HL-60 (cell line): ENCODE measurements around the gene CHRNE.

Source experiments
- DNase-seq, 2 experiments: peaks; one replicate each; pipeline ENCODE4 v3.0.0-alpha.2; 2010 to 2020; ENCODE audit warnings: low read depth in 1 of 2, low spot score in 1 of 2
- H3K27ac ChIP-seq: fragments of 250-450 bp; sonication (Bioruptor Pico); replicated peaks from 2 replicates; pipeline ENCODE4 v1.5.1; 2020; ENCODE audit warnings: mild to moderate bottlenecking, moderate library complexity
- H3K27me3 ChIP-seq: fragments of 250-450 bp; sonication (Bioruptor Pico); 2 replicates; pipeline ENCODE4 v1.5.1; 2021; ENCODE audit warnings: mild to moderate bottlenecking, moderate library complexity; ENCODE audit not compliant: insufficient read depth, poor library complexity, severe bottlenecking
- H3K4me3 ChIP-seq: replicated peaks from 2 replicates; pipeline ENCODE4 v1.5.1; 2011; ENCODE audit warnings: mild to moderate bottlenecking, control low read depth, low read length; ENCODE audit not compliant: insufficient read depth
- GABPA ChIP-seq: IDR thresholded peaks from 2 replicates; pipeline ENCODE4 v1.6.1; 2012; ENCODE audit warnings: low read depth
- POLR2AphosphoS5 ChIP-seq: IDR thresholded peaks from 2 replicates; pipeline ENCODE4 v1.6.1; 2012; ENCODE audit warnings: low read depth
- SPI1 ChIP-seq: IDR thresholded peaks from 2 replicates; pipeline ENCODE4 v1.6.1; 2012; ENCODE audit warnings: low read depth, mild to moderate bottlenecking, borderline replicate concordance
- TF ChIP-seq, protein P1 (sequence below): IDR thresholded peaks from 2 replicates; pipeline ENCODE4 v1.6.1; 2012; ENCODE audit warnings: low read depth; ENCODE audit not compliant: insufficient replicate concordance
- TF ChIP-seq, protein P2 (sequence below): IDR thresholded peaks from one replicate; pipeline ENCODE4 v1.5.1; 2011; ENCODE audit warnings: low read length, control low read depth, inconsistent platforms; ENCODE audit not compliant: insufficient read depth

Gene CHRNE

DNA sequence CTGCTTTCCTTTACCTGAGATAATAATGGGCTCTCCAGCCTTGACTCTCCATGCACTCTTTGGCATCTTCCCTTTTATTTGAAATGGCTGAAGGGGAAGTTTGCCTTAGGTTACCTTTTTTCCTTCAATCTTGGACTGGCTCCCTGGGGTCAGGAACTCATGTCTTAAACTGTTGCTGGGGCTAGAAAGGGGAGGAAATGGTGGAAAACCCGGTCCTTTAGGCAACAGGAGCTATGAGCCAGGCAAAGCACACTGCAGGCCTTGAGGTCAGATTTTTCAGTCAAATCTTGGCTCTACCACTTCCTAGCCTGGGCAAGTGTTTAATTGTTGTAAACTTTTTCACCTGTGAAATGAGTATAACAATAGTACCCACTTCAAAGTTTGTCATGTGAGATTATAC is 39.6 kb downstream of the CHRNE start:
- Histone ChIP-seq H3K27ac (no peak overlapping the region), H3K4me3 (no peak overlapping the region)

DNA sequence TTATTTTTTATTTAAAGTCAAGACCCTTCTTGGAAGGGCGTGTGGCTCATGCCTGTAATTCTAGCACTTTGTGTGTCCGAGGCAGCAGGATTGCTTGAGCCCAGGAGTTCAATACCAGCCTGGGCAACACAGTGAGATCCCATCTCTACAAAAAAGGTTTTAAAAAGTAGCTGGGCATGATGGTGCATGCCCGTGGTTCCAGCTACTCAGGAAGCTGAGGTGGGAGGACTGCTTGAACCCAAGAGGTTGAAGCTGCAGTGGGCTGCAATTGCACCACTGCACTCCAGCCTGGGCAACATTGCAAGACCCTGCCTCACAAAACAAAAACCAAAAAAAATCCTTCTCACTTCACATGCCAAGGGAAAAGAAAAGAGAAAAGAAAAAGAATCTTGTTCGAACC is 40.2 kb downstream of the CHRNE start:
- H3K27ac ChIP-seq = no peak overlapping the region
- H3K4me3 ChIP-seq = no peak overlapping the region
- no peak for DNase-seq
- H3K27me3 ChIP-seq = no peaks in the 10 kb centered on the region
- TF ChIP-seq, protein P1, sequence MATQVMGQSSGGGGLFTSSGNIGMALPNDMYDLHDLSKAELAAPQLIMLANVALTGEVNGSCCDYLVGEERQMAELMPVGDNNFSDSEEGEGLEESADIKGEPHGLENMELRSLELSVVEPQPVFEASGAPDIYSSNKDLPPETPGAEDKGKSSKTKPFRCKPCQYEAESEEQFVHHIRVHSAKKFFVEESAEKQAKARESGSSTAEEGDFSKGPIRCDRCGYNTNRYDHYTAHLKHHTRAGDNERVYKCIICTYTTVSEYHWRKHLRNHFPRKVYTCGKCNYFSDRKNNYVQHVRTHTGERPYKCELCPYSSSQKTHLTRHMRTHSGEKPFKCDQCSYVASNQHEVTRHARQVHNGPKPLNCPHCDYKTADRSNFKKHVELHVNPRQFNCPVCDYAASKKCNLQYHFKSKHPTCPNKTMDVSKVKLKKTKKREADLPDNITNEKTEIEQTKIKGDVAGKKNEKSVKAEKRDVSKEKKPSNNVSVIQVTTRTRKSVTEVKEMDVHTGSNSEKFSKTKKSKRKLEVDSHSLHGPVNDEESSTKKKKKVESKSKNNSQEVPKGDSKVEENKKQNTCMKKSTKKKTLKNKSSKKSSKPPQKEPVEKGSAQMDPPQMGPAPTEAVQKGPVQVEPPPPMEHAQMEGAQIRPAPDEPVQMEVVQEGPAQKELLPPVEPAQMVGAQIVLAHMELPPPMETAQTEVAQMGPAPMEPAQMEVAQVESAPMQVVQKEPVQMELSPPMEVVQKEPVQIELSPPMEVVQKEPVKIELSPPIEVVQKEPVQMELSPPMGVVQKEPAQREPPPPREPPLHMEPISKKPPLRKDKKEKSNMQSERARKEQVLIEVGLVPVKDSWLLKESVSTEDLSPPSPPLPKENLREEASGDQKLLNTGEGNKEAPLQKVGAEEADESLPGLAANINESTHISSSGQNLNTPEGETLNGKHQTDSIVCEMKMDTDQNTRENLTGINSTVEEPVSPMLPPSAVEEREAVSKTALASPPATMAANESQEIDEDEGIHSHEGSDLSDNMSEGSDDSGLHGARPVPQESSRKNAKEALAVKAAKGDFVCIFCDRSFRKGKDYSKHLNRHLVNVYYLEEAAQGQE = no peak
- TF ChIP-seq, protein P2, sequence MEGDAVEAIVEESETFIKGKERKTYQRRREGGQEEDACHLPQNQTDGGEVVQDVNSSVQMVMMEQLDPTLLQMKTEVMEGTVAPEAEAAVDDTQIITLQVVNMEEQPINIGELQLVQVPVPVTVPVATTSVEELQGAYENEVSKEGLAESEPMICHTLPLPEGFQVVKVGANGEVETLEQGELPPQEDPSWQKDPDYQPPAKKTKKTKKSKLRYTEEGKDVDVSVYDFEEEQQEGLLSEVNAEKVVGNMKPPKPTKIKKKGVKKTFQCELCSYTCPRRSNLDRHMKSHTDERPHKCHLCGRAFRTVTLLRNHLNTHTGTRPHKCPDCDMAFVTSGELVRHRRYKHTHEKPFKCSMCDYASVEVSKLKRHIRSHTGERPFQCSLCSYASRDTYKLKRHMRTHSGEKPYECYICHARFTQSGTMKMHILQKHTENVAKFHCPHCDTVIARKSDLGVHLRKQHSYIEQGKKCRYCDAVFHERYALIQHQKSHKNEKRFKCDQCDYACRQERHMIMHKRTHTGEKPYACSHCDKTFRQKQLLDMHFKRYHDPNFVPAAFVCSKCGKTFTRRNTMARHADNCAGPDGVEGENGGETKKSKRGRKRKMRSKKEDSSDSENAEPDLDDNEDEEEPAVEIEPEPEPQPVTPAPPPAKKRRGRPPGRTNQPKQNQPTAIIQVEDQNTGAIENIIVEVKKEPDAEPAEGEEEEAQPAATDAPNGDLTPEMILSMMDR = no peak
- no peak for TF ChIP-seq SPI1
- TF ChIP-seq POLR2AphosphoS5 = no peak
- TF ChIP-seq GABPA = no peak

More for the DNA sequence above, 39.6 kb downstream of the CHRNE start:
- TF ChIP-seq SPI1 = no peak
- TF ChIP-seq, protein P1 = no peak
- no peaks in the 10 kb centered on the region for H3K27me3 ChIP-seq
- DNase-seq = no peak

DNA sequence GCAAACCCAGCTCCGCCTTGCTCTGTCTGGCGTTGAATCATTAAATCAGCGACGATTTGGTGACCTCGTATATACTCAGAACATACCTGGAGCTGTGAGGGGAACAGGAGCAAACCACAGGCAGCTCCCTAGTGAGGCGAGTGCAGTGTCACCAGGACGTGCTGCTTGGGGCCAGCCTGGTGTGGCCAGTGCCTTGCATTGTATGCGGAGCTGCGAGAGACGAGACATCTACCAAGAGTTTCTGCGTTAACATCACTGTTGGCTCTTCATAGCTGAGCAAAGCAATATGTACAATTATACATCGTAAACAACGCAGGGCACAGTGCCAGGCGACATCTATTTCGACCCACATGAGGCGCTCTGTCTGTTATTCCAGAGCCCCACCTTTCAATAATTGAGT is 41.8 kb downstream of the CHRNE start:
- no peak overlapping the region for H3K27ac ChIP-seq
- no peak overlapping the region for H3K4me3 ChIP-seq
- no peak for DNase-seq
- no peaks in the 10 kb centered on the region for H3K27me3 ChIP-seq
- no peak for TF ChIP-seq SPI1
- TF ChIP-seq, protein P2 = no peak
- TF ChIP-seq POLR2AphosphoS5 = no peak
- TF ChIP-seq, protein P1 = no peak
- TF ChIP-seq GABPA = no peak

DNA sequence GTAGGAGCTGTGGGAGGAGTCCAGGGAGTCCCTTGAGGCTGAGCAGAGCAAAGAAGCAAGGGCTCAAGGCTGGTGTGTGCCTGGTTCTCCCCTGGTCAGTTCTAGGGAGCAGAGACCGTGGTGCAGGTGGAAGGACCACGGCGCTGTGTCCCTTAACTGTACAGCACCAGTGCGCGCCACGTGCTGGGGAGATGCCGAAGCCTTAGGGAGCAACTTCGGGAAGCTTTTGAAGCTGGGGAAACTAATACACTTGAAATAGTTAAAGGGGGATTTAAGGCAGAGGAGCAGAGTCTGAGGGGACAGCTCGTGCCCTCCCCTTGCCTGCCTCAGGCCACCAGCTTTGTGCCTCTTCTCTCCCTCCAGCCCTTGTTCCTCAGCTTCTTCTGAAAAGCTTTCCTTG is 42.2 kb downstream of the CHRNE start:
- DNase-seq = no peak
- no peak for TF ChIP-seq GABPA
- no peak for TF ChIP-seq SPI1
- TF ChIP-seq, protein P1 = no peak
- TF ChIP-seq, protein P2 = no peak
- TF ChIP-seq POLR2AphosphoS5 = no peak
- Histone ChIP-seq H3K27ac (no peak overlapping the region), H3K27me3 (no peaks in the 10 kb centered on the region), H3K4me3 (no peak overlapping the region)
